HT-29 (cell line): Measurements from ENCODE around the gene FLRT1. TPM values are rescaled to one million over a fixed set of nuclear protein-coding genes. Genes with fewer than 3 reads are reported as not detected.

Experiments
- DNase-seq: peaks from one replicate; pipeline ENCODE4 v3.0.0-alpha.2; 2015; ENCODE audit warnings: low spot score
- total RNA-seq: library from RNA; depleted of rRNA; stranded (reverse); fragments of >200 nt; shearing (Covaris generic); gene quantifications from 2 replicates; pipeline ENCODE4 v1.2.3, GENCODE V29; 2014

The FLRT1 gene
- total RNA-seq, 1 experiment from 2014 or later, result 0.15 TPM

DNA sequence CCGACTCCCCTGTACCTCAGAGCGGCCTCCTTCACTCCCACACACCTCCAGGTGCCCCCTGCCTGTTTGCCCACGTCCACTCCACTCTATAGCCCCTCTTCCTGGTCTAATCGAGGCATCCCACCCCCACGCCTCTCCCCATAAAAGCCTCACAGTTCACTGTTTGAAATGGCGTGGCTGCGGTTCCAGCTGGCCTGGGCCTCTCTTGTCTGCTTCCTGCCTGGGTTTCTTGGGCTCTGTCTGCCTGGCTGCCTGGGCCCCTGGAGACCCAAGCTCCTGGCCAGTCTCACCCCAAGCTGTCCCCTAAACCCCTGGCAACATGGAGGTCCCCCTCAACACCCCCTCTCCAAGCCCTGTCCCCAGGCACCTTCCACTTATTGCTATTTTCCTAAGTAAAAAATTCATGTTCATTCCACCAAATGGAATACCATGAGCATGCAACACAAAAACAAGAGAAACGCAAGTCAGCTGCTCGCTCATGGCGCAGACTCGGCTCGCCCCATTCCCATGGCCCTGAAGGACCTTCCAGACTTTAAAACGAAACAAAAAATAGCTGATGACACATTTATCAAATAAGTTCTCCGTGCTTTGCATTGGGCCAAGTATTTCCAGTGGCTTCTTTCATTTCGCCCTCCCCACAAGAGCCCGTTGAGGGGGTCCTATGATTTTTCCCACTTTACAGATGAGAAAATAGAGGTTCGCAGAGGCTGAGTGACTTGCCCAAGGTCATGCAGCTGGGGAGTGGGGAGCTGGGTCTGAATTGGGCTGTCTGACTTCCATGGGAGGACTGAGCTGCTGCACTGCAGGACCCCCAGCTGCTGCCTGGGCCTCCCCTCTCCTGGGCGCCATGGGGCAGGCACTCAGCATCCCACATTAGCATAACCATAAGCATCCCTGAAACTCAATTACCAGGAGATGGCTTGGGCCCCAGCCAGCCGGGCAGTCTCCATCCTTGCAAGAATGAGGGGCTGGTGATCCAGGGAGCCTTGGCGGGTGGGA, 11.7 kb upstream of the FLRT1 start:
- DNase-seq, result no peak

DNA sequence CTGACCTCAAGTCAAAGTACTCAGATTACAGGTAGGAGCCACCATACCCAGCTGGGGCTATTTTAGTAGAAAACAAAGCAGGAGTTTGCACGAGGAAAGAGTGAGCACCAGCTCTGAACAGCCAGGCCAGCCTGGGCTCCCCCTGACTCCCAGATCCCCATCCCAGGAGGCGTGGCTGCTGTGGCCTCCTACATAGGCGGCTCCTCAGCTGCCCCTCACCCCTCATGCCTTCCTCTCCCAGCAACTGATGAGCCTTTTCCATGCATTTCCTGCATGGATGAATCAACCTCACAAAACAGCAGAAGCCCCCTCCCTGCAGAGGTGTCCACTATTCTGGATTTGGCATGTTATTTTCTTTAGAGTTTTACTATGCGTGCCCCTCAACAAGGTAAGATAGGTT, 10.5 kb upstream of the FLRT1 start:
- no peak for DNase-seq

DNA sequence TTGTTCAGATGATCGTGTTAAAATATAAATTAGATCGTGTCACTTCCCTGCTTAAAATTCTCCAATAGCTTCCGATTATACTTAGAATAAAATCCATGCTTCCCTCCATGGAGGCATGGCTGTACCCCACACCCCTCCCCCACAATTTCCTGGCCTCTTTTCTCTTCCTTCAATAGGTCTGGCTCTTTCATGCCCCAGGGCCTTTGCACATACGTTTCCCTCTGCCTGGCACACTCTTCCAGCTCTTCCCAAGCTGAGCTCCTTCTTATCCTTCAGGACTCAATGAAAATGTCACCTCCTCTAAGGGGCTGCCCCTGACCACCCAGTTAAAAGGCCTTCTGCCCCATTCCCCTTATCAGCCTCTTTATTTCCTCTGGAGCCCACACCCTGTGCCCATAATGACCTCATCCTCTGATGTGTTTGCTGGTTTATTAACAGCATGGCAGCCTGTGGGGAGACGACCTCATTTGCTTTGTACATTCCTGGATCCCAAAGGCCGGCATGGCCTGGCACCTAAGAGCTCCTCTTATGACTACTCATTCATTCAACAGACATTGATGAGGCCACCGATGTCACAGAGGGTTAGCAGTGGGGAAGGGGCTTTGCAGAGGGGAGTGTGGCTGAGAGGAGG, 9.0 kb upstream of the FLRT1 start:
- no peak for DNase-seq

DNA sequence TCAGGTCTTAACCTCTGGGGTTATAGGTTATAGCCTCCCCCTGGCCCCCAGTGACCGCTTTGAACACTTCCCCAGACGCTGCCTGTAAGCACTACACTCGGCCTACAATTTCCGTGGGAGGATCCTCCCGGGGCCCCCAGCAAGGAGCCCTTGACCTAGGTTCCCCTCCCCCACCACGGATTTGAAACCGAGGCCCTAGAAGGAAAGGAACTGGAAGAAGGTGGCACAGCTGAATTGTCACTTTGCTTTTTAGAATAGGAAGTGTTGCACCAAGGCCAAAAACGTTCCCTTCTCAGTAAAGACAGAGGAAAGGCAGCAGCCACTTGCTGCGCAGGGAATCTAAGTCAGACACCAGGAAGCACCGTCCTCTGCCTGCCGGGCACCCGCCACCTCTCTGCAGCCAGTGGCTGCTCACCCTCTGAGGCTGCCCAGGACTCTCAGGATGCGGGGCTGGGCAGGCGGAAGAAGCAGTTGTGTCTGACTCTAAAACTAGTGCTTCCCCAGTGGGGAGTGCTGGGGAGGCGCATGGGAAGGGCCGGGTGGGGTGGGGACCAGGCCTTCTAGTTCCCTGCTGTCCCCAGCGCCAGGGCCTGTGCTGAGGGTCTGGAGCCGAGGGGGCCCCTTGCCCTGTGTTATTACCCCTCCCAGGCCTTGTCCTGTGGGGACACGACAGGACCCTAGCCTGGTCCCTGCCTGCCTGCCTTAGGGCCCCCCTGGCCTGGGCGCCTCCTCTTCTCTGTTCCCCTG, 7.9 kb upstream of the FLRT1 start:
- no peak for DNase-seq

DNA sequence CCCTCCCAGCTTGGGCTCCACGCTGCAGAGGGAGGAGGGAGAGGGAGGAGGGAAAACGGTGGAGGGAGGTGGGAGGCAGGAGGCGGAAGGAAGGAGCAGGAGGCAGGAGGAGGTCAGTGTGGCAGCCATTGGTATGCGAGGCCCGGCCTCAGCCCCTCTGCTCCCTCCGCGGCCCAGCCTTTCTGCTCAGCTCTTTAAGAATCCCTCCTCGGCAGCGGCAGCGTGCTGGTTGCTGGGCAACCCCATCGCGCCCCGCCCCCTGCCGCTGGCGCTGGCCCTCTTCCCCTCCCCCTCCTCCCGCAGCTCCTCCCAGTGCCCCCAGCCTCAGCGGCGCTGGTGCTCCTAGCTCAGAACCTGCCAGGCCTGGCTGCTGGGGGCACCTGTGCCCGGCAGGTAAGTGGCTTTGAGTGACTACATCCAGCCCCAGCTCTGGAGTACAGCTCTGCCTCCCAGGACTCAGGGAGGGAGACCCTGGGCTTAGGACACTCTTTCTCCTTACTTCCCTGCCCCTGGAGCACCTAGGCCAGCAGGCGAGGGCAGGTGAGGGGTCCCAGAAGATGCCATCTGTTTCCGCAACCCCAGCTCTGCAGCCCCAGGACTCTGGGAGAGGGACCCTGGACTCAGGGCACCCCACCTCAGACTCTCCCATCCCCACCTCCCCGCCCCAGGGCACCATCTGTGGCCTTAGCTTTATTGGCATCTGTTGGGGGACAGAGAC, 7.2 kb upstream of the FLRT1 start:
- DNase-seq, result no peak

DNA sequence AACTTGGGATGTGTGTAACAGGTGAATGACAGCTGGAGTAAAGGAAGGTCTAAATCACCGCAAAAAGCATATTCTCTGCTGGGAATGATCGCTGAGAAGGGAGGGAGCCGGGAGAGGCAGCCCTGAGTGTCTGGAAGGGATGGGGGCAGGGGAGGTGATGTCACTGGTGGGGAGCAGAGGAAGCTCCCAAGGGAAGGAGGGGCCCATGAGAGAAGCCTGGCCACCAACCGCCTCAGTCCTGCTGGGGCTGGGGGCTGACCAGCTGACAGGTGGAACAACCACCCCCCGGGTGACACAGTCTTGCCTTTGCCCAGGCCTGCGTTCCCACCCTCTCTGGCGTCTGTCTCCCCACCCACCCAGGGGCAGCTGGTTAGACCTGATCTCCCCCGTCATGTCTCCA, 6.0 kb upstream of the FLRT1 start:
- no peak for DNase-seq

DNA sequence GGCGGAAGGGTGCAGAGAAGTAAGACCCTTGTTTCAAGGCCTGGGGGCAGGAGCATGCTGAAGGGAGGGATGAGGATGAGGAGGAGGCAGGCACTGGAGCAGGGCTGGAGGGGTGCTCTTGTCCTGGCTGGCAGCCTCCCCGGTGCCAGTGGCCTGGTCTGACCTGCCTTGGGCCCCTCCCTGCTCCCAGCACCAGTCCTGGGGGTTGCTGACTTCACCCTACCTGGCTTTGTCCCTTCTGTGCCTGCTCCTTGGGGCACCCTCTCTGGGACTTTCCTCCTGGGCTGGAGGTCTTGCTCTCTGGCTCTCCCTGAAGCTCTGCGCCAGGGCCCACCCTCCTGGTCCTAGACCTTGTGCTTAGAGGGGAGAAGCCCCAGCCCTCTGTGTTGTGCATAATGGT, 4.7 kb upstream of the FLRT1 start:
- no peak for DNase-seq

DNA sequence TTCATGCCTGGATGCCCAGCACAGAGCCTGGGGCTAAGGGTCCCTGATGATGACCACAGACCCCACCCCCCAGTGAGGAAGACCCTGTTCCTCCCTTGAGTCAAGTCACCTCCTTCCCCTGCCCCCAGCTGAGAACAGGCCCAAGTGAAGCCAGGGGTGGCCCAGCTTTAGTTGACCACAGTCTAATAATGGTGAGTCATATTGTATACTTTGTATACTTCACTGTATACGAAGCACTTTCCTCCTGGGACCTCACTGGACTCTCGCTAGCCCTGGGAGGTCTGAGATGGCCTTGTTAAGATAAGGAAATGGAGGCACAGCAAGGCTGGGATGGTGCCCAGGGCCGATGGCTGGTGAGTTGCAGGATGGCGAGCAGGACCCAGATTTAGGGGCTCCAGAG, 3.7 kb upstream of the FLRT1 start:
- DNase-seq, result no peak

DNA sequence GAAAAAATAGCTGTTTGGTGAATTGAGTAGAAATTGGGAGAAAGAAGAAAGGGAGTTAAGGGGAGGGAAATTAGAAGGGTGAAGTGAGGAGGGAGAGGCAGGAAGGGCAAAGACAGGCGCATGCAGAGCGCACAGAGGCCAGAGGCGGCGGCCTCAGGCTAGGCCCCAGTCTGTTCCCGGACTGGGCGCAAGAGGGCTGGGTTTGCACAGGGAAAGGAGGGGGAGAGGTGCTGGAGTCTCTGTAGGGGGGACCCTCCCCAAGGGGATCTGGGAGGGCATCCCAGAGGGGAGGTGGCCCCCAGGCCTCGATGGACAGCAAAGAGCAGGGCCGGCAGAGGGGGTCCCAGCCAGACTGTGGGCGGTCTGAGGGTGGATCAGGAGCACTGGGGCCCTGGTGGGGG, 1.3 kb upstream of the FLRT1 start:
- DNase-seq, result no peak

DNA sequence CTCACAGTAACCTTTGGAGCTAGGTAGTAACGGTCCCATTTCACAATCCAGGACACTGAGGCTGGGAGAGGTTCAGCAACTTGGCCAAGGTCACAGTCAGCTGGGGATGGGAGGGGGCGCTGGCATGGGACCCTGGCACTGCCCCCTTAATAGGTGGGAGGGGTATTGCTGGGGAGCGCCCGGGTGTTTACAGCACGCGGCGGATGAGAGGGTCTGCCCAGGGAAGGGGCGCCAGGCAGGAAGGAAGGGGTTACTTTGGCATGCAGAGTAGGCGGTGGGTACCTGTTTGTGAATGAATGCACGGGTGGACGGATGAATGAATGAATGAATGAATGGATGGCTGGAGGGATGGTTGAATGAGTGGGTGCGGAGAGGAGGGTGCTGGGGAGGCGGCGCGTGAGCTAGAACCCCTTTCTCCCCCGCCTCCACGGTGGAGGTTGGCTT, 628 bp upstream of the FLRT1 start:
- no peak for DNase-seq

DNA sequence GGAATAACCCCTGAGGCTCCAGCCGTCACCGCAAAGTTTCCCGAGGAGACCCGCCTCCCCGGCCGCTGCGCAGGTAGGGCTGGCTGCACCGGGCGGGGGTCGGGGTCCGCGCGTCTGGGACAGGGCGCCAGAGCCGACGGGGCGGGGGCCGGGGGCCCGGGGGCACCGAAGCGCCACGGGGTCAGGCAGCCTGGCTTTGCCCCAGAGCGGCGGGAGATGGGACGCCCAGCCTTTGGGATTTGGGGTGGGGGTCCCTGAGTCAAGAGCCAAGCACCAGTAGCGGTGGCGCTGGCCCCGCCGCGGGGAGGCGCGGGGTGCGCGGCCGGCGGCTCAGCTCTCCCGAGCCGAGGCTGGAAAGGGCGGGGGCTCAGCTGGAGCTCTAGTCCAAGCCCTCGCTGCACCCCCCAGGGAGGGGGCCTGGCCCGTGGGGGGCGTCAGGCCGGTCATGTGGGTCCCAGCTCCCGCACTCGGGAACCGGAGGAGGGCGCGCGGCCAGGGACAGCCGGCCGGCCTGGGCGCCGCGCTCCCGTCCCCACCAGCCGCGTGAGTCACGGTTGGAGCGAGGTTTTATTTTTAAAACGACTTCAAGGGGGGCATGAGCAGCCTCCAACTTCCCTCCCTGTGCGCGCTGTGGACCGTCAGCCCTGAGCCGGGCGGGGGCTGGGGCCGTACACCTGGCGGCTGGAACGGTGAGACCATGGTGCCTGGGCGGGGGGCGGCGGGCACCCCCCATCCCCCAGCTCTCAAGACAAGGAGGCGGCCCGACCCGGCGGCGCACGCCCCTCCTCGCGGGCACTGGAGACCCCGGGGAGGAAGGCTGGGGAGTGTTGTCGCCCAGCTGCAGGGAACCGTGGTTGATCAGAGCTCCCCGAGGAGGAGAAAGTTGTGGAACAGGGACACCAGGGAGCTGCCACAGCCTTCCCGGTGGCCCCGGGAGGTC, 626 bp downstream of the FLRT1 start:
- no peak for DNase-seq

DNA sequence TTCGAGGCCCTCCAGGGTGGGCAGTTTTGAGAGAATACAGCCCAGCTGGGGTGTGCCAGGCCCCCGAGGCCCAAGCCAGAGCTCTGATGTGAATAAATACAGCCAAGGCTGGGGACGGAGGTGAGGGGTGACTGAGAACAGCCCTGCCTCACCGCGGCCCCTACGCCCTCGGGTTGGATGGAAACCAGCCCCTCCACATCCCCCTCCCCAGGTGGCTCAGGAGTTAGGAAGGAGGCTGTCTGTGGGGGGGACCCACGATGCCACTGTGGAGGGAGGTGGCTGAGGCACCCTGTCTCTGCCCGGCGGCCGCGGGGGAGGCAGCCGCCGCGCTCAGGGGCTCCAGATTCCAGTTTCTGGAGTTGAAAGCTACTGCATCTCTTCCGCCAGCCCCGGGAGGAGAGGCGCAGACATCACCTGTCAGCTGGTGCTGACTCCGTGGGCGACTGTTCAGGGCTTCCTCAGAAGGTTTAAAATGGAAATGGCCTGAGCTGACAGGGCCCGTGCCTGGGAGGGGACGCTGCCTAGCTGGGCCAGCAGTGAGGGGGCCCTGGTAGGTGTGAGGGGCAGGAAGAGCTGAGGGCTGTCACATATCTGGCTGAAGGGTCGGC, 1.4 kb downstream of the FLRT1 start:
- DNase-seq, result no peak

DNA sequence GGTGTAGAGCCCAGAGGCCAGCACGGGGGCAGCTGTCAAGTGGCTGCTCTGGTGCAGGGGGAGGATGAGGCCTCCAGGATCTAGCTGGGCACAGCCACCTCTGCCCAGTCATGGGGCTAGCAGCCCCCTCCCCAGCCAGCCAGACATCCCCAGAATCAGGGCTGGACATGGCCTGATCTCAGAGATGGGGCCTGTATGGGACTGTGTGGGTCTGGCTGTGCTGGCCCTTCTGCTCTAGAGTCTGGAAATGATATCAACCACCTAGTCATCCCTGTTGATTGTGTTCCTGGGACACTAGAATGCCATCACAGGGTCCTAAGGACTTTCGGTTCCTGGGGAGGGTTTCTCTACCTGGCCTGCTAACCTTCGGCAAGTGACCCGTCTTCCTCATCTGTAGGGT, 2.8 kb downstream of the FLRT1 start:
- no peak for DNase-seq

DNA sequence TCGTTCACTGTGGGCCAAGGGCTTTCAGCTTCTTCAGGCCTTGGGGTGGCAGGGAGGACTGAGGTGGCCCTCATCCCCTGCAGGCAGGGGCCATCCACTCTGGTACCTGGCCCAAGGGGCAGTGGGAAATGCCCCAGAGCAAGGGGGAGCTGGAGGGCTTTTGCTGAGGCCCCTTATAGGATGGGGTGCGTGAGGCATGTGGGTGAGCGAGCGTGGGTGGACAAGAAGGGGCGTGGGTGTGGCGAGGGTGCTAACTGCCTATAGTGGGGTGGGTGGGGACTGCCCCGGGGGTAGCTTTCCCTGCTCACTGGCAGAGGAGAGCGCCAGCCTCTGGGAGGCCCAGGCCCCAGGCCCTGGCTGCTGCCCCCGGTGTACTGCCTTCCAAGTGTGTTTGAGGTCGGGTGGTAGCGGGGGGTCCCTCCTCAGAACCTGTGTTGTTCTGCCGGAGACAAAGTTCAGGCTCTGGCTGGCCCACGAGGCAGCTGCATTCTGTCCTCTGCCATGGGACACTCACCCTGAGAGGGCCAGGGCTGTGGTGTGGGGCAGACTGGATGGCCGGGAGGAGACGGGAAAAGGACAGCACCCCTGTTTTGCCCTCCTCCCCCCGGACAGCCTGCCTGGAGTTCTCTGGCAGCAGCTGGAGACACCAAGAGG, 3.4 kb downstream of the FLRT1 start:
- no peak for DNase-seq

DNA sequence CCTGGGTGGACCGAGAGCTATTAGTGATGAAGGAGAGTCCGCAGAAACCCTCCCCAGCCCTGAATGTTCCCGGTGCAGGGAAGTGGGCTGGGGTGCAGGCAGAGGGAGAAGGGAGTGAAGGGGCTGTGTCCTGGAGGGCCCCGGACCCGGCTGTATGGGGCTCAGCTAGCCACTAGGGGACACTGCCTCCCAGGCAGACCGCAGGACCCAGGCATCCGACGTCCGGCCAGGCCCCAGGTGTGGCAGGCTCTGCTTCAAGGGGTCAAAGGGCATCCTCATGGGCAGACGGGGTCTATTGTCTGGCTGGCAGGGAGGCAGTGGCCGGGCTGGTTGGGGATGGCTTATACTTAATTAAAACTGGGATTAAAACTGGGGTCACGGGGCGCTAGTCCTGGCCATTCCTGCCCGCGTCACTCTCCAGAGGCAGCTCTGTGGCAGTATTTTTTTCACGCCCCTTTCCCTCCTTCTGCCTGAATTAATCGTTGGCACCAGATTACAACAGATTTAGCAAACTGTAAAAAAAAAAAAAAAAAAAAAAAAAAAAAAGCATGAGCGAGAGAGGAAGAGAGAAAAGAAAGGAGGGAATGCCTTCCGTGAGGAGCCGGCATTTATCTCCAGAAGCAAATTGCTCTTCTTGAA, 5.1 kb downstream of the FLRT1 start:
- DNase-seq, result peak; percentile 44

DNA sequence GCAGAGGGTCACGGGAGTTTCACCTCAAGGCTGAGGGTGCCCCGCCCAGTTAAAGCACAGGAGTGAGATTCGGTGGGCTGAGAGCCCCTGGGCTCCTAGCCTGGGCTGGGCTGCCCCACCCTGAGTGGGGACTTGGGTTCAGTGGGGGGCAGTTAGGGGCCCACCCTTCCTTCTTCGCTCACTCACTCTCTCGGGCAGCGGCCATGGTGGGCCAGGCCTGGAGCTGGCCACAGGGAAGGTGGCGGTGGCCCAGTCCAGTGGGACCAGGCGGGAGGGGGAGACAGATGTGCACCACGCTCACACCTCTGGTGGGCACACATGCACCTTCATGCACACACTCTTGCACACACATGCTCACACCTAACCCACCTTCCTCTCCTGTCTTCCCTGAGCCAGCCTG, 6.1 kb downstream of the FLRT1 start:
- DNase-seq, result no peak

DNA sequence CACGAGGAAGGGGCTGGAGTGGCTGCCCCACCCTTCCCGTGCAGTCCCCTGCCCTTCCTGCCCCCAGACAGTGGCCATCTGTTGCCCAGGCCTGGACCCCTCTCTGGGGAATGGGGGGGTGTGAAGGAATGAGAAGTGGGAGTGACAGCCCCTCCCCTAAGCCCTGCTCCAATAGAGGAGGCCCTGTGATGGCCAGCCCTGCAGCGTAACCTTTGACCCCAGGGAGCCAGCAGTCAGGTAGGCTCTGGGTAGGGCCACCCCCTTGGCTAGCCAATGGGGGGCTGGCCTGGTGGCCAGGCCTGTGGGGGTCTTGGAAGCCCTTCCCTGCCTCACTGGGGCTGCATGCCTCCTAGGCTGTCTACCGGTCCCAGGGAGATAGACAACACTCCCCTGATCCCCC, 6.6 kb downstream of the FLRT1 start:
- DNase-seq, result no peak

DNA sequence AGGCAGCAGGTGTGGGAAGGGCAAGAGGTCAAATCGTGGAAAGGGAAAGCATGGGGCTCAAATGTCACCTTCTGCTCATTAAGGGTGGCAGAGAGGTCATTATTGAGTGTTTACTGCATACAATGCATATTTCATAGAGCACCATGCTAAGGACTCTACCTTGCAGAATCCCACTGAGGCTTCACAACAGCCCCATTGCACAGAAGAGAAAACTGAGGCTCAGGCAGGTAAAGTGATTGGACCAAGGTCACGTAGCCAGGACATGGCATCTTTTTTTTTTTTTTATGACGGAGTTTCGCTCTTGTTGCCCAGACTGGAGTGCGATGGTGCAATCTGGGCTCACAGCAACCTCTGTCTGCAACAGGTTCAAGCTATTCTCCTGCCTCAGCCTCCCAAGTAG, 7.8 kb downstream of the FLRT1 start:
- DNase-seq, result no peak
